RCC 7860 (cell line): ENCODE data around the gene SYNPO2L.
"Not testable (repeated sequence)": the region's sequence is repeated elsewhere in the genome, so short reads cannot be mapped to it uniquely, and the experiment has no call there.

ENCODE experiments used
- DNase-seq: peaks from one replicate; pipeline ENCODE4 v3.0.0-alpha.2; 2015; ENCODE audit warnings: low spot score
- FAIRE-seq: peaks from 2 replicates; lab custom pipeline; 2012; peaks lifted over from hg19 to GRCh38; lab: Jason Lieb, UNC

The SYNPO2L gene, protein sequence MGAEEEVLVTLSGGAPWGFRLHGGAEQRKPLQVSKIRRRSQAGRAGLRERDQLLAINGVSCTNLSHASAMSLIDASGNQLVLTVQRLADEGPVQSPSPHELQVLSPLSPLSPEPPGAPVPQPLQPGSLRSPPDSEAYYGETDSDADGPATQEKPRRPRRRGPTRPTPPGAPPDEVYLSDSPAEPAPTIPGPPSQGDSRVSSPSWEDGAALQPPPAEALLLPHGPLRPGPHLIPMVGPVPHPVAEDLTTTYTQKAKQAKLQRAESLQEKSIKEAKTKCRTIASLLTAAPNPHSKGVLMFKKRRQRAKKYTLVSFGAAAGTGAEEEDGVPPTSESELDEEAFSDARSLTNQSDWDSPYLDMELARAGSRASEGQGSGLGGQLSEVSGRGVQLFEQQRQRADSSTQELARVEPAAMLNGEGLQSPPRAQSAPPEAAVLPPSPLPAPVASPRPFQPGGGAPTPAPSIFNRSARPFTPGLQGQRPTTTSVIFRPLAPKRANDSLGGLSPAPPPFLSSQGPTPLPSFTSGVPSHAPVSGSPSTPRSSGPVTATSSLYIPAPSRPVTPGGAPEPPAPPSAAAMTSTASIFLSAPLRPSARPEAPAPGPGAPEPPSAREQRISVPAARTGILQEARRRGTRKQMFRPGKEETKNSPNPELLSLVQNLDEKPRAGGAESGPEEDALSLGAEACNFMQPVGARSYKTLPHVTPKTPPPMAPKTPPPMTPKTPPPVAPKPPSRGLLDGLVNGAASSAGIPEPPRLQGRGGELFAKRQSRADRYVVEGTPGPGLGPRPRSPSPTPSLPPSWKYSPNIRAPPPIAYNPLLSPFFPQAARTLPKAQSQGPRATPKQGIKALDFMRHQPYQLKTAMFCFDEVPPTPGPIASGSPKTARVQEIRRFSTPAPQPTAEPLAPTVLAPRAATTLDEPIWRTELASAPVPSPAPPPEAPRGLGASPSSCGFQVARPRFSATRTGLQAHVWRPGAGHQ

DNA sequence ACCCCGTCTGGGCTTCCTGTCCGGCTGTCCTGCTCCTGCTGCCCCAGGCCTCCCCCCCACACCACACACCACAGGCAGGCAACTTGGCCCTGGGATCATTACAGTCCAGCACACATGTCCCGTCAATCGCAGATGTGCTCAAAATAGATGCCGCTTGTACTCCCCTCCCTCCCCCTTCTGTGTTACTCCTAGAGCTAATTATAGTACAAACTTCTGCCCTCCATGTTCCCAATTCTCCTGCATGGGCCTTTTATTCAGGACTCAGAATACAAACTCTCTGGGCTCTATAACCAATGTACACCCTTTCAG, at the start of gene SYNPO2L:
Gene SYNPO2L (minus strand): TSS at position 40 of the 309 bp plus-strand sequence. CDS start 107 bp downstream, outside the sequence.
- FAIRE-seq, result no peak

DNA sequence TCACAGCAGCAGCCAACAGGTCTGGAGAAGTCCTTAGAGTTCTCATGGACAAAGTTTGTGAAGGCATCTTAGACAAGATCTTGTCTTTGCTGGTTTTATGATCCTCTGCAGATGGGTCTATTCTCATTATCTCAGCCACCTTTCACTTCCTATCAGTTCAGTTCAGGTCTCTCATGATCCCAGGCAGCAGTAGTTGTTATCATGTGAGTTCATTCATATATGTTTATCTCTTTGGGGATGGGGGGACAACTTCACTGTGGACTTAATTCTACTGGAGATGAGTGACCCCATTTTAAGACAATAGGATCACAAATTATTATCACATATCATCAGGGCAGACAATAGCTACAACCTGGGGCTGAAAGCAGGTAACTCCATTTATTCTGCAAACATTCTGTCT, 48.1 kb upstream of the SYNPO2L start:
- not testable (repeated sequence) for DNase-seq, FAIRE-seq

More for the DNA sequence above, at the start of gene SYNPO2L:
- no peak for DNase-seq

DNA sequence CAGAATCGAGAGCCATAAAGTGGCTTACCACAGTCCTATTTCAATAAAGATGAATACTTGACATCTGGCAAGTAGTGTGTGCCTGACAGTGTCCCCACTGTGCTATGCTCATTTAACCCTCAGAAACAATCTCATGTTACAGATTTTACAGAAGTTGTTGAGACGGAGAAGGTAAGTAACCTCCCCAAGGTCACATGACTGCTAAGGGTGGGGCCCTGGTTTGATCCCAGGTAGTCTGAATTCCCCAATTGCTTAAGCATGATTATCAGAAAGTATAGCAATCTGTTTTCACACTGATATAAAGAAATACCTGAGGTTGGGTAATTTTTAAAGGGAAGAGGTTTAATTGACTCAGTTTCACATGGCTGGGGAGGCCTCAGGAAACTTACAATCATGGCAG, 43.0 kb upstream of the SYNPO2L start:
- not testable (repeated sequence) for DNase-seq

DNA sequence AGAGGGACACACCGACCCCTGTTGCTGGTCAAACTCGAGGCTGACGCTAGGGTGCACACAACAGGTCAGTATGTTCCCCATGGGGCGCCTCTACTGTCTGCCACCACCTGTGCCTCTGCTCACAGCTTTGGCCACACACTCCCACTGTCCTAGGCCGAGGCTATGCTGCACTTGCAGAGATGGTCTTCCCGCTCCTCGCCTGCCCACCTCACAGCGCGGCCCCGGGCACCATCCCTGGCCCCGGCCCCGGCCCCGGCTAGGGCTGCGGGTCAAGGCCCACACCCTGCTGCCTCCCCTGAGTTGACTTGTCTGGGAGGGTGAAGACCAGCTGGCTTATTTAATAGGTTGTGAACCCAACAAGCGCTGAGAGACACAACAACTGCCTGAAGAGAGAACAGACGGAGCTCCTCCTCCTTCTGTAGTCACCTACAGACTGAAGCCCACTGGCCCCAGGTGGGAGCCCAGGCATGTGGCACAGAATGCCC, 41.9 kb upstream of the SYNPO2L start, which contains the start of gene AGAP5:
Gene AGAP5 (minus strand): TSS at position 435 of the 485 bp plus-strand sequence. CDS start 354 bp downstream, at position 81.
- not testable (repeated sequence) for DNase-seq, FAIRE-seq

More for the DNA sequence above, 43.0 kb upstream of the SYNPO2L start:
- not testable (repeated sequence) for FAIRE-seq

DNA sequence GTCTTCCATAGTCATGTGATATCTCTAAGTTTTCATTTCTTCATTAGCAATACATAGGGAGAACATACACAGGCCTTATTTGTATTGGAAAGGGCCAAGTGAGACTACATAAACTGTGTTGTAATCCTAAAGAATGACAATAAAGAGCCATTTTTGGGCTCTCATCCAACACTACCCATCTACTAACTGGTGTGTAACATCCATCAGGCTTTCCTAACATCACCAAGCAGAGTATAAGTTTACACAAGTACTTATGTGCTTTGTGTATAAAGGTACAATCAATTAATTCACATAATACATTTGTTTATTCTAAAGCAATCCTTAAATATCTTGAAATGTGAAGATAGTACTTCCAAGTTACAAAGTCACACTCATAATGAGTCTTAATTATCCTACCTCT, 39.5 kb upstream of the SYNPO2L start:
- not testable (repeated sequence) for DNase-seq, FAIRE-seq

DNA sequence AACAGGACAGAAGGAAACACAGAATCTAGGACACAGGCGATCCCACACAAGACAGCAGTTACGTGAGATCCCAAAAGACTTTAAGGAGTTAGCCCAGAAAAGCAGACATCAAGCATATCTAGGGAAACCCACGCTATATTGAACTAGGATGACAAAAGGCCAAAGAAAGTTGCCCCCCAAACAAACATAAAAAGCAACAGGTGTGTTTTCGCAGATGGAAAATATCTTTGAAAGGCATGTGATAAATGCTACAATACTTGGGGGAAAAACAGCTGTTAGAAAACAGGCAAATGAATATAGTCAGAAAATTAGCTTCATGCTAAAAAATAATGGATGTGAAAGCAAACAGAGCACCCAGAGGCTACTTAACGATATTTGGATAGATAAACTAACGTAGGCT, 34.9 kb upstream of the SYNPO2L start:
- not testable (repeated sequence) for DNase-seq, FAIRE-seq

DNA sequence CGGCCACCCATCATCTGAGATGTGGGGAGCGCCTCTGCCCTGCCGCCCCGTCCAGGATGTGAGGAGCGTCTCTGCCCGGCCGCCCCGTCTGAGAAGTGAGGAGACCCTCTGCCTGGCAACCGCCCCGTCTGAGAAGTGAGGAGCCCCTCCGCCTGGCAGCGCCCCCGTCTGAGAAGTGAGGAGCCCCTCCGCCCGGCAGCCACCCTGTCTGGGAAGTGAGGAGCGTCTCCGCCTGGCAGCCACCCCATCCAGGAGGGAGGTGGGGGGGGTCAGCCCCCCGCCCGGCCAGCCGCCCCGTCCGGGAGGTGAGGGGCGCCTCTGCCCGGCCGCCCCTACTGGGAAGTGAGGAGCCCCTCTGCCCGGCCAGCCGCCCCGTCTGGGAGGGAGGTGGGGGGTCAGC, 33.8 kb upstream of the SYNPO2L start:
- not testable (repeated sequence) for FAIRE-seq, DNase-seq

DNA sequence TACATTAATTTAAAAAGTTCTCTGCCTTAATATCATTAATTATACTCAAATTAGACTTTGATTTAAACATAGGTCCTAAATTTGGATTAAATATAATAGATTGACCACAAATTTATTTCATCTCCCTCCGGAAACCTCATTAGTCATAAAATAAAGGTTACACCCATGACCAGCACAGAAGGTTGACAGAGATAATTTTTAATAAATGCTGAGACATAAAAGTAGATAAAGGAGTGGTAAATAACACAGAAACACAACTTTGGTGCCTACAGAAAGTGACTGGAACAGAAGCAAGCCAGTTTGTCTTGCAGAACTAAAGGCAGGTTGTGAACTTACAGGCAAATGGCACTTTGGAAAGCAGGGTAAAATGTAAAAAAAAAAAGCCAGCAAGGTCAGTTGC, 31.8 kb upstream of the SYNPO2L start:
- not testable (repeated sequence) for FAIRE-seq, DNase-seq

DNA sequence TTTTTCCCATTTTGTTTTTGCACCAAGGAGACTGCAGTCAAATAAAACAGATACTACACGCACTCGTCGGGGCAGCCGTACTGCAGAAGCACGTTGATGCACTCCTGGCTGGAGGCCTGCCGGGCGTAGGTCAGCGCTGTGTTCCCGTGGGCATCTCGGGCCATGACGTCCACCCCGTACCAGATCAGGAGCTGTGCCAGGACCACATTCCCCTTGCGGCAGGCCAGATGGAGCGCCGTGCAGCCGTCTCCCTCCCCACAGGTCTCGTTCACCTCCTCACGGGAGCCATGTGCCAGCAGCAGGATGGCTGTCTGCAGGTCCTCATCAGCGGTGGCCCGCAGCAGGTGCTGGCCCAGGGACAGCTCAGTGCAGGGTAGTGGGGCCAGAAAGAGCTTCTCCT, 18.7 kb upstream of the SYNPO2L start:
- not testable (repeated sequence) for FAIRE-seq, DNase-seq

DNA sequence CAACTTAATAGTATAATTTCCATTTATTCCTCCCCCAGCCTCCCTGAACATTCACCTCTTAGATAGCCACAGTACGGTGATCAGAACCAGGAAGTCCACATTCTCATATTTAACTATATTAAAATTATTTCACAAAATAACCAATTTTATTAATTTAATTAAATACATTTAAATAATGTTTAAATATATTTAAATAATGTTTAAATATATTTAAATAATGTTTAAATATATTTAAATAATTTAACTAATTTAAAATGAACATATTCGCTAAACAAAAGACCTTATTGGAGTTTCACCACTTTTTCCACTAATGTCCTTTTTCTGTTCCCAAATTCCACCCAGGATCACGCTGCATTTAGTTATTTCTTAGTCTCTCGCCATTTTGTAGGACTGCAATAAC, 12.5 kb upstream of the SYNPO2L start:
- DNase-seq, FAIRE-seq: not testable (repeated sequence)

DNA sequence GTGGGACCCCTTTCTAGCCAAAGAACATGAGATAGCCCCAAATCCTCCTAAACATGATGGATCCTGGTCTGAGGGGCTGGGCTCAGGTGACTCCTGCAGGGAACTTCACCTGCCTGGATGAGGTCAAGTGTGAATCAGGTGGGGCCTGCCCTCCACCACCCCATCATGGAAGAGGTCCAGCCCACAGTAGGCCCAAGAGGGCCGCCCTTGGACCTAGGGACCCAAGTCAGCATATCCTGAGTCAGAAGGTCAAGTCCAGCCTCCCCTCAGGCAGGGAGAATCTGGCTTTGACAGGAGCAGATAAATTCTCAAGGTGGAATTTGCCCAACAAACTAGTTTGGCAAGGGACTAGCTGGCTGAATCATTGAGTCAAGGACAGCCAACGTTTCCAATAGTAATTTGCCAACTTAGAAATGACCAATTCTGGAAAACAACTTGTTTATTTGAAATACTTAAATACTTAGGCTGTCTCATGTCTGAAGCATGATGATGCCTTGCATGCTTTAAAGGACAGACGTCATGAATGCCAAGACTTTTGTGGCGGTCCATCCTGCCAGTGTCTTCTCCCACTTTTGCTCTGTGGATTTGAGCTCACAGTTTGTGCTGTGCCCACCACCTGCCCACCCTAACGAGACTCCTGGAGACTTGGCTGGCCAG, 10.5 kb upstream of the SYNPO2L start:
- not testable (repeated sequence) for FAIRE-seq, DNase-seq

DNA sequence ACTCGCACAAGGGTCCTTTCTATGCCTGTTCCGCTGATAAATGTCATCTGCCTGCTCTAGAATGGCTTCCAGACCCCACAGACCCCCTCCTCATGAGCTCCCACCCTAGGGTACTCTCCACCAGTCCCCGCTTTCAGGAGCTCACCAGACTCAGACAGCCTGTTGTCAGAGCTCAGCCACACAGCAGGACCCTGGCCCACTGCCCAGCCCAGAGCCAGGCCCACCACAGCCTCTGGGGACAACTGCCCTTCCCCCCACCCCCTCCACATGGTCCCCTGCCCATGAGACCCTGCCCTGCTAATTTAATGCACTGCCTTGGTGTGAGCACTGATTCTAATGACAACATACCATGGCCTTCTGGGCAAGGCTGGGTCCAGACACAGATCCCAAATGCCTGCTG, 9.8 kb upstream of the SYNPO2L start:
- not testable (repeated sequence) for FAIRE-seq, DNase-seq

DNA sequence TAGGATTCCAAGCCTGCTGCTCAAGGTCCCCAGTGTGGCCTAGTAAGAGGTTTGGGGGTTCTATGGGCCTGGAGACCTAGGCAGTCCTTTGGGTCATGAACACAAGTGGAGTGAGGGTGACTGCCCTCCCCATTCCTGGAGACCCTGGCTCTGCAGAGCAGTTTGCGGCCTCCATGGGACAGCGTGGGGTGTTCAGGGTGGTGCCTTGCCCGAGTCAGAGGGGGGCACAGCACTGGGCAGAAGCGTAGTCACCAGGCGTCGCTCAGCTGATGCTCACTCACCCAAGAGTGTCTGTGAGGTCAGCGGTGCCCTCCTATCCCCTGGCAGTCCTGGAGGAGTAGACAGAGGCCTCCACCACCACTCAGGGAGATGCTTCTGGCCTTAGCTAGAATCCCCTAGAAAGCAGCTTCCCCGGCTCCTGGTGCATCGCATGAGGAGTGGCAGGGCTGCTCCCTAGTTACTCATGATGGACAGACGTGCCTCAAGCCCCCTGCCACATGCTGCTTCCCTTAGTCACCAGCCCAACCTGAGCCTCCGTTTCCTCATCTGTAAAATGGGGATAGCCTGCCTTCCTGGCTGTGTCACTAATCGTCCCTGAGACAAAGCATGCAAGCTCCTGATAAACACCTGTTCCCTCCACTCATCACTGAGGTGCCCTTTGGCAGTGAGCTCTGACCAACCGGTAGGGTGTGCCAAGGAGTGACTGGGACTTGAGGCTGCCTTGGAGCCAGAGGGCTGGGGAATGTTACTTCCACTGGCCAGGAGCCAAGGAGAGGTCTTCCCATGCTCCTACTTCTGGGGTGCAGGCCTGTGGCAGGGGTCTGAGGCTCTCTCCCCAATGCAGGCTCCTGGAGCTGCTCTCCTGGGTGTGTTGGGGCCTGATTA, 8.6 kb upstream of the SYNPO2L start:
- not testable (repeated sequence) for DNase-seq, FAIRE-seq

DNA sequence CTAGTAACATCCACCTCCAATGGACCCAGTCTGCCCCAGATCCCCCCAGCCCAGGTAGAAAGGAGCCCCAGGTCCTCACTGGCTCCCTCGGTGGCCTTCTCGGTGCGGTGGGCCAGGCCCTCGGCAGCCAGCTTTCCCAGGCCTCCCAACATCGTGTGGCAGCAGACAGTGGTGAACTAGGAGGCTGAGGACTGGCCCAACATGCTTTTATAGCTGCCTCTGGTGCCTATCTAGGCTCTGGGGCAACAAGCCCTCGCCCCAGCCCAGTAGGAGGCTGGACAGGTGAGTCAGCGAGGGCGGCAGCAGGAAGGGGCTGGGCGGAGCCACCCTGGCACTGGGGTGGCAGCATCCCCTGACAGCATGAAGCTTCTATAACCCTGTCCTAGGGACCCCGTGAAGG, 7.8 kb upstream of the SYNPO2L start:
- not testable (repeated sequence) for FAIRE-seq, DNase-seq

DNA sequence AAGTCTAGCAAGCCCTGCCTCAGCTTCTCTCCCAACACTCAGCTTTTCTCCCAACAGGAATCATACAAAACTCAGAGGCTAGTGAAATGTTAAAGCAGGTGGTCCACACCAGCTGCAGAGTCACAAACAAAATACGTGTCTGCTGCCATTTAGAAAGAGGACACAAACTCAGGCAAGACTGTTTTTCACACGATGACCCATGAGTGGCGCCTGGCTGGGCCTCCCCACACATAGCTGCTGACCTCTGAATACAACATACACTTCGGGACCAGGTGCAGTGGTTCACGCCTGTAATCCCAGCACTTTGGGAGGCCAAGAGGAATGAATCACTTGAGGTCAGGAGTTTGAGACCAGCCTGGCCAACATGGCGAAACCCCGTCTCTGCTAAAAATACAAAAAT, 6.9 kb upstream of the SYNPO2L start:
- not testable (repeated sequence) for FAIRE-seq, DNase-seq

DNA sequence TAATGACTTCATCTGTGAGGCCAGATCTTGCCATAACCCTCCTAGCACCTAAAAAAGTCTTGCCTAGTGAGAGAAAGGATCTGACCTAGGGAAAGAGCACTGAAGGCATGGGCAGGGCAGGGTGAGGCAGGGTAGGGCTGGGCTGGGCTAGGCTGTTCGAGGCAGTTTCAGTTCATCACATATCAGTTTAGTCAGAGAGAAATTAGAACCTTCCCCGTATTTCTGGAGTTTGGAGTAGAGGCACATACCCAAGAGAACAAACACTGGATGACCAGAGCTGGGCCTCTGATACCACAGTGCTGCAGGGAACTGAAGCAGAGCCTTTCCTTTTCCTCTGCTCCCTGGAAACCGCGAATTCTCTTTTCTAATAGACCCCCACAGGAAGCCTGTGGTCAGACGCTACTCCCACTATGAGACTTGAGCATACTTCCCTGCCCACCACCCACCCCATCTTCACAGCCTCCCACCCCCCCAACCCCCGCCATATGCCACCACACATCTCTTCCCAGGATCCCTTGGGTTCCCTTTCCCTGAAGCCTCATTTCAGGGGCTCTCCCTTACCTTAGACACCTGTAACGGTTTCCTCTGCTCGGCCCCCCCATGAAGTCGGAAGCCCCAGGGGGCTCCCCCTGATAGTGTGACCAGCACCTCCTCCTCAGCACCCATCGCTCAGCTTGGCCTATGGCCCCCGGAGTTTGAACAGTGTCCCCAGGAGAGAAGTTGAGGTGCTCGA, 406 bp downstream of the SYNPO2L start:
- no peak for DNase-seq
- FAIRE-seq, result no peak

DNA sequence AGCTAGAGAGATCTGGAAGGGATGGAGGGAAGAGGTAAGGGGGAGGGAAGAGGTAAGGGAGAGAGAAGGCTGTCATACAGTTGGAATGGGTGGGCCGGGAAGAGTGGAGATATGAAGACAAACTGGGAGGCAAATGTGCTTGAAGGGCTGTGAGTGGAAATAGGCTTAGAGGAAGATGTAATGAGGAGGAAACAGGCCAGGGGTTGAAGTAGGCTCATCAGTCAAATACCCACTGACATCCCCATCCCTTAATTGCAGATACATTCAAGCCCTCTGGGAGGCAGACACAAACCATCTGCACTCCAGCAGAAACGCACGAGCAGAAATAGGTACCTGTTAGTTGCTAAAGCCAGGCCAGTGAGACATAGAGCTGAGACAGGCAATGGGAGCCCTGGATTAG, 2.1 kb downstream of the SYNPO2L start:
- DNase-seq (no peak), FAIRE-seq (no peak)

DNA sequence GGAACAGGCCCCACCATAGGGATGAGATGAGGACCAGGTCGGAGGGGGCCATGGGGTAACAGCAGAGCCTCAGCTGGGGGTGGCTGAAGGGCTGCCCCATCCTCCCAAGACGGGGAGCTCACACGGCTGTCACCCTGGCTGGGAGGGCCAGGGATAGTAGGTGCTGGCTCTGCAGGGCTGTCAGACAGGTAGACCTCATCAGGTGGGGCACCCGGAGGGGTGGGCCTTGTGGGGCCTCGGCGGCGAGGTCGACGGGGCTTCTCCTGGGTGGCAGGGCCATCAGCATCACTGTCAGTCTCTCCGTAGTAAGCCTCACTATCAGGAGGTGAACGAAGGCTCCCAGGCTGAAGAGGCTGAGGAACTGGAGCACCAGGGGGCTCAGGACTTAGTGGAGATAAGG, 2.6 kb downstream of the SYNPO2L start:
- no peak for DNase-seq
- no peak for FAIRE-seq
